BLaER1 treated with 17β-estradiol and CSF1 and Interleukin-3, amounts not matched to agents 10 nM and 100 nM (cell line): Measurements from ENCODE around the gene POLE.

Experiments
- H3K27ac ChIP-seq, 11 experiments: shearing (Covaris generic); formaldehyde crosslinking; 2 replicates each; pipeline ENCODE4 v1.8.1; 2022
- H3K27me3 ChIP-seq, 11 experiments: shearing (Covaris generic); formaldehyde crosslinking; 2 replicates each; pipeline ENCODE4 v1.8.1; 2022
- H3K36me3 ChIP-seq, 11 experiments: shearing (Covaris generic); formaldehyde crosslinking; 2 replicates each; pipeline ENCODE4 v1.8.1; 2022
- H3K4me1 ChIP-seq, 10 experiments: shearing (Covaris generic); formaldehyde crosslinking; 2 replicates each; pipeline ENCODE4 v1.8.1; 2022
- H3K4me2 ChIP-seq, 11 experiments: shearing (Covaris generic); formaldehyde crosslinking; 2 replicates each; pipeline ENCODE4 v1.8.1; 2022
- H3K4me3 ChIP-seq, 10 experiments: shearing (Covaris generic); formaldehyde crosslinking; 2 replicates each; pipeline ENCODE4 v1.8.1; 2022
- H3K9ac ChIP-seq, 11 experiments: shearing (Covaris generic); formaldehyde crosslinking; 2 replicates each; pipeline ENCODE4 v1.8.1; 2022
- H3K9me3 ChIP-seq, 11 experiments: shearing (Covaris generic); formaldehyde crosslinking; replicated peaks in 1 of 11; 2 replicates each; pipeline ENCODE4 v1.8.1; 2022
- H4K20me1 ChIP-seq, 11 experiments: shearing (Covaris generic); formaldehyde crosslinking; 2 replicates each; pipeline ENCODE4 v1.8.1; 2022
- Cebpa-rat ChIP-seq, 11 experiments: shearing (Covaris generic); IDR thresholded peaks; 2 replicates each; pipeline ENCODE4 v1.8.1; 2022

The POLE gene

GRCh38 chr12:132710405-132711079 is 23.4 kb upstream of the POLE start, which contains the start of gene PGAM5:
PGAM5 (plus strand) TSS chr12:132710842; CDS start chr12:132710877, 35 bp downstream.
- no peaks in the 10 kb centered on the region for H3K27me3 ChIP-seq
- H3K4me2 ChIP-seq, result peak within 1 kb of the TSS; percentile 85 to 99 (median 95)
- H3K4me1 ChIP-seq, result peaks cover 29 to 45% (median 36%) of the 10 kb centered on the region in 10 experiments
- no peaks in the 10 kb centered on the region for H3K9me3 ChIP-seq
- H3K27ac ChIP-seq, result peak within 1 kb of the TSS; percentile 65 to 91 (median 84)
- H3K4me3 ChIP-seq, result peak within 1 kb of the TSS; percentile 78 to 98 (median 94)
- no peak for TF ChIP-seq Cebpa-rat (IDR thresholded peaks at IDR 0.05)
- peaks cover 8 to 46% (median 42%) of the 10 kb centered on the region in 11 experiments; a peak in 21 of 22 replicates for H4K20me1 ChIP-seq
- peak within 1 kb of the TSS; percentile 83 to 97 (median 90) for H3K9ac ChIP-seq
- peaks cover 10 to 38% (median 29%) of the 10 kb centered on the region in 11 experiments for H3K36me3 ChIP-seq

GRCh38 chr12:132710043-132710404 is 22.9 kb upstream of the POLE start:
- TF ChIP-seq Cebpa-rat (IDR thresholded peaks at IDR 0.05), result no peak
- H3K4me2 ChIP-seq, result peak overlapping the region; percentile 82 to 99 (median 93)
- peaks cover 8 to 41% (median 37%) of the 10 kb centered on the region in 11 experiments; a peak in 21 of 22 replicates for H4K20me1 ChIP-seq
- peak overlapping the region; percentile 65 to 91 (median 84) for H3K27ac ChIP-seq
- peak overlapping the region; percentile 83 to 97 (median 90) for H3K9ac ChIP-seq
- no peaks in the 10 kb centered on the region for H3K27me3 ChIP-seq
- H3K4me1 ChIP-seq, result peaks cover 29 to 45% (median 36%) of the 10 kb centered on the region in 10 experiments
- no peaks in the 10 kb centered on the region for H3K9me3 ChIP-seq
- H3K4me3 ChIP-seq, result peak overlapping the region; percentile 78 to 98 (median 94)
- peaks cover 8 to 38% (median 26%) of the 10 kb centered on the region in 11 experiments for H3K36me3 ChIP-seq

- no peaks in the 10 kb centered on the region for H3K9me3 ChIP-seq
- TF ChIP-seq Cebpa-rat (IDR thresholded peaks at IDR 0.05), result no peak
- peak overlapping the region in 1 of 11 experiments; percentile 25; a peak in 2 of 22 replicates for H3K9ac ChIP-seq
- no peak overlapping the region for H3K4me3 ChIP-seq
- peaks cover 25 to 31% (median 28%) of the 10 kb centered on the region in 10 experiments for H3K4me1 ChIP-seq
- H3K4me2 ChIP-seq, result no peak overlapping the region
- H3K36me3 ChIP-seq, result peaks cover 10 to 38% (median 25%) of the 10 kb centered on the region in 11 experiments; a peak in 21 of 22 replicates
- H3K27me3 ChIP-seq, result no peaks in the 10 kb centered on the region
- H4K20me1 ChIP-seq, result peaks cover 0 to 22% (median 20%) of the 10 kb centered on the region in 11 experiments; a peak in 18 of 22 replicates
- no peak overlapping the region for H3K27ac ChIP-seq
These were observed 21.0 kb upstream of the POLE start for GRCh38 chr12:132708150-132708549.

DNA sequence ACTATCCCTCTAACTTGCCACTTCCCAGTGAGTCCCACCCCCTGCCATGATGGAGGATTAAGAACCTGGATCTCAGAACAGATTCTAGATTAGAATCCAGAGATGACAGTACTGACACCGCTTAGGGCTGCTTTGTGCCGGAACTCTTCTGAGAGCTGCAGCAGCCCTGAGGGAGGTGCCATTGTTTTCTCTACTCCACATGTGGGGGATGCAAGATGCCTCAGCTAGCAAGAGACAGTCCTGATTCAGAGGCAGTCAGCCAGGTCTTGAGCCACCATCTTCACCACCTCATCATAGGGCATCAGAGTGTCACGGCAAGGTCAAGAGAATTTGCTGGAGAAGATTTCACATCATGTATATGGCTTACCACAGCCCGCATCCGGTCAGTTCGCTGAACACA is 20.1 kb upstream of the POLE start:
- peaks cover 18 to 22% (median 19%) of the 10 kb centered on the region in 10 experiments for H3K4me1 ChIP-seq
- TF ChIP-seq Cebpa-rat (IDR thresholded peaks at IDR 0.05), result no peak
- no peaks in the 10 kb centered on the region for H3K9me3 ChIP-seq
- peaks cover 14 to 47% (median 28%) of the 10 kb centered on the region in 11 experiments; a peak in 21 of 22 replicates for H3K36me3 ChIP-seq
- no peak overlapping the region for H3K27ac ChIP-seq
- H3K4me2 ChIP-seq, result no peak overlapping the region
- H3K9ac ChIP-seq, result 0 out of 22 replicates have a peak overlapping the region, but pooled peaks of 1 of the 11 experiments have one; percentile 41
- no peak overlapping the region for H3K4me3 ChIP-seq
- no peaks in the 10 kb centered on the region for H3K27me3 ChIP-seq
- peaks cover 0 to 17% (median 12%) of the 10 kb centered on the region in 11 experiments; a peak in 16 of 22 replicates for H4K20me1 ChIP-seq

GRCh38 chr12:132703641-132704040 is 16.5 kb upstream of the POLE start:
- Histone ChIP-seq H3K9me3 (no peaks in the 10 kb centered on the region), H3K4me1 (peaks cover 5 to 32% (median 19%) of the 10 kb centered on the region in 10 experiments), H4K20me1 (peaks cover 0 to 13% (median 0%) of the 10 kb centered on the region in 11 experiments; a peak in 6 of 22 replicates), H3K27ac (0 out of 22 replicates have a peak overlapping the region, but pooled peaks of 1 of the 11 experiments have one; percentile 22), H3K27me3 (no peaks in the 10 kb centered on the region), H3K36me3 (peaks cover 21 to 83% (median 62%) of the 10 kb centered on the region in 11 experiments), H3K4me2 (no peak overlapping the region), H3K4me3 (no peak overlapping the region), H3K9ac (no peak overlapping the region)
- TF ChIP-seq Cebpa-rat (IDR thresholded peaks at IDR 0.05), result no peak

DNA sequence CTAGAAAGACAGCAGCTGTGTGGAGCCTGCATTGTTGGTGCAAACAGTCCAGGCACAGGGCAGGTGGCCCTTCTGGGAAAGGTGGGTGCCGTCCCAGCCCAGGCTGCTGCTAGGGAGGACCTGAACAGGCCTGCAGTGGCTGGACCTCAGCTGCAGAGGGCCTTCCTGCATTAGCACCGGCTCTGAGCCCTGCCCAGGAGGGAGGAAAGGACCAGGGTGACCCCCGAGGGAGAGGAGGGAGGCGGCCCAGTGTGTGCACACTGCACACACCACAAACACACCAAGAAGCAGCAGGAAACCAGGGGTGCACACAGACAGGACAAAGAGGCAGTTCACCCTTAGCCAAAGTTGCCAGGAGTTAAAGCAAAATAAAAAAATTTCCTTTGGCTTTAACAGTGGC is 15.5 kb upstream of the POLE start:
- H3K36me3 ChIP-seq, result peaks cover 21 to 93% (median 72%) of the 10 kb centered on the region in 11 experiments
- H3K4me1 ChIP-seq, result peaks cover 5 to 42% (median 19%) of the 10 kb centered on the region in 10 experiments

DNA sequence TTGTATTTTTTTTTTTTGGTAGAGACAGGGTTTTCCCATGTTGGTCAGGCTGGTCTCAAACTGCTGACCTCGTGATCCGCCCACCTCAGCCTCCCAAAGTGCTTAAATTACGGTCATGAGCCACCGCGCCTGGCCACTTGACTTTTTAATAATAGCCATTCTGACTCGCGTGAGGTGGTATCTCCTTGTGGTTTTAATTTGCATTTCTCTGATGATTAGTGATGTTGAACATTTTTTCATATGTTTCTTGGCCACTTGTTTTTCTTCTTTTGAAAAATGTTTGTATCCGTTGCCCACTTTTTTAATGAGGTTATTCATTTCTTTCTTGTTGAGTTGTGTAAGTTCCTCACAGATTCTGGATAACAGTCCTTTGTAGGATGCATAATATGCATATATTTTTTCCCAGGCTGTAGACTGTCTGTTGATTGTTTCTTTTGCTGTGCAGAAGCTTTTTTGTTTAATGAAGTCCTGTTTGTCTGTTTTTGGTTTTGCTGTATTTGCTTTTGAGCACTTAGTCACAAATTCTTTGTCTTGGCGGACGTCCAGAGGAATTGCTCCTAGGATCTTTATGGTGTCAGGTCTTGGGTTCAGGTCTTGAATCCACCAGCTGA is 13.2 kb upstream of the POLE start:
- Histone ChIP-seq H3K4me3 (no peak overlapping the region), H3K9me3 (no peaks in the 10 kb centered on the region), H3K27me3 (no peaks in the 10 kb centered on the region), H3K36me3 (peaks cover 32 to 100% (median 94%) of the 10 kb centered on the region in 11 experiments), H3K4me2 (peak overlapping the region in 8 of 11 experiments; percentile 13 to 88 (median 30); a peak in 7 of 22 replicates), H4K20me1 (peaks cover 0 to 13% (median 0%) of the 10 kb centered on the region in 11 experiments; a peak in 7 of 22 replicates), H3K27ac (peak overlapping the region in 1 of 11 experiments; percentile 47; a peak in 2 of 22 replicates), H3K4me1 (peaks cover 5 to 43% (median 19%) of the 10 kb centered on the region in 10 experiments), H3K9ac (no peak overlapping the region; a peak in 1 of 22 replicates)
- no peak for TF ChIP-seq Cebpa-rat (IDR thresholded peaks at IDR 0.05)

More for the DNA sequence above, 15.5 kb upstream of the POLE start:
- TF ChIP-seq Cebpa-rat (IDR thresholded peaks at IDR 0.05), result no peak
- no peaks in the 10 kb centered on the region for H3K27me3 ChIP-seq
- no peak overlapping the region for H3K4me3 ChIP-seq
- no peaks in the 10 kb centered on the region for H3K9me3 ChIP-seq
- 0 out of 22 replicates have a peak overlapping the region, but pooled peaks of 1 of the 11 experiments have one; percentile 9 for H3K9ac ChIP-seq
- H4K20me1 ChIP-seq, result peaks cover 0 to 13% (median 0%) of the 10 kb centered on the region in 11 experiments; a peak in 6 of 22 replicates
- no peak overlapping the region for H3K4me2 ChIP-seq
- H3K27ac ChIP-seq, result no peak overlapping the region

DNA sequence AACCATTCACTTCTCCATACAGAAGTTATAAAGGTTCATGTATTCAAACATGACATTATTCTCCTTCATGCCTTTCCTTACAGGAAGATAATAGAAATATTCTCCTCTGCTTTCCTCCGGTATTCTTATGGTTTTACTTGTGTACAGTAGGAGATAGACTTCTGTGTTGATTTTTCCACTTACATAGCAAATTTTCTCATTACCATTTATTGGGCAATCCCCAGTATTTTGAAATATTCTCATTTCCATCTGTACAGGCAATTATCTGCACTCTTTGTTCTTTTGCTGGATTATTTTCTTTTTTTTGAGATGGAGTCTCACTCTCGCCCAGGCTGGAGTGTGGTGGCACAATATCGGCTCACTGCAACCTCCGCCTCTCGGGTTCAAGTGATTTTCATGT is 11.2 kb upstream of the POLE start:
- H3K4me2 ChIP-seq, result peak overlapping the region in 2 of 11 experiments; percentile 62 to 88; a peak in 4 of 22 replicates
- H3K9me3 ChIP-seq, result peaks cover 0 to 5% (median 0%) of the 10 kb centered on the region in 11 experiments; a peak in 5 of 22 replicates
- peaks cover 0 to 13% (median 0%) of the 10 kb centered on the region in 11 experiments; a peak in 7 of 22 replicates for H4K20me1 ChIP-seq
- no peak overlapping the region for H3K4me3 ChIP-seq
- H3K27ac ChIP-seq, result peak overlapping the region in 1 of 11 experiments; percentile 21; a peak in 1 of 22 replicates
- peaks cover 5 to 43% (median 19%) of the 10 kb centered on the region in 10 experiments for H3K4me1 ChIP-seq
- H3K27me3 ChIP-seq, result no peaks in the 10 kb centered on the region
- peaks cover 22 to 90% (median 81%) of the 10 kb centered on the region in 11 experiments; a peak in 21 of 22 replicates for H3K36me3 ChIP-seq
- TF ChIP-seq Cebpa-rat (IDR thresholded peaks at IDR 0.05), result 0 out of 22 replicates have a peak, but pooled peaks of 2 of the 11 experiments have one; percentile 8 to 20
- 0 out of 22 replicates have a peak overlapping the region, but pooled peaks of 1 of the 11 experiments have one; percentile 29 for H3K9ac ChIP-seq
